ENCODE measurements around the gene HDAC11. TPM values are rescaled to one million over a fixed set of nuclear protein-coding genes. Genes with fewer than 3 reads are reported as not detected.

HDAC11 gene
- total RNA-seq, 1 experiment from 2014 or later, result 12.0 TPM

DNA sequence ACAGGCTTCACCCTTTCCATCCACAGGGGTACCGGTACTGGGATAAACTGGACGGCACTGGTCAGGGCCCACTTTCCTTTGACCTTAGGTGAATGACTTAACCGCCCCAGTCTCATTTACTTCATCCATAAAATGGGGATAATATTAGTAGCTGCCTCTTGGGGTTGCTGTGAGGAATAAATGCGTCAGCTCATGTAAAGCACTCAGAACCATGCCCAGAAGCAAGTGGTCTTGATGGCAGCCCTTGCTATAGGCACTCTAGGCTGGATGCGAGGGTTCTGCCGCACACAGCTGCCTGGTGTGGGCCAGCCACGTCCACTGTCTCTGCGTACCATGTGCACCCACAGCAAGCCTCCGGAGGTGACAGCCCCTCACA is 36.6 kb downstream of the HDAC11 start:
- no peak overlapping the region for H3K27ac Mint-ChIP-seq
- DNase-seq (ENCODE audit: low spot score) (no peak), ATAC-seq (no peak)
- POLR2A ChIA-PET, result no interaction called here
- CTCF ChIA-PET, result interaction anchor here (1.9 to 2.3 kb wide), 2 partner anchors 21 to 132 kb away, joined by 9 to 11 read pairs; no protein-coding TSS in a partner anchor
- H3K4me1 Mint-ChIP-seq, result peaks cover 3% of the 10 kb centered on the region; the same call in 1 of the 2 replicates
- H3K36me3 Mint-ChIP-seq, result peaks cover 4% of the 10 kb centered on the region
- TF ChIP-seq NR3C1 (CRISPR knock-in tag; conservative IDR thresholded peaks at IDR 0.05; ENCODE audit: low read depth) (no peak), NFATC4 (CRISPR knock-in tag; IDR thresholded peaks at IDR 0.05) (no peak), CREB1 (CRISPR knock-in tag; IDR thresholded peaks at IDR 0.05) (no peak)
- H3K4me3 Mint-ChIP-seq, result no peak overlapping the region
- no peaks in the 10 kb centered on the region; the same call in none of the 2 replicates for H3K27me3 Mint-ChIP-seq (ENCODE audit: low read depth)
- H3K9me3 Mint-ChIP-seq, result peaks cover 7% of the 10 kb centered on the region

DNA sequence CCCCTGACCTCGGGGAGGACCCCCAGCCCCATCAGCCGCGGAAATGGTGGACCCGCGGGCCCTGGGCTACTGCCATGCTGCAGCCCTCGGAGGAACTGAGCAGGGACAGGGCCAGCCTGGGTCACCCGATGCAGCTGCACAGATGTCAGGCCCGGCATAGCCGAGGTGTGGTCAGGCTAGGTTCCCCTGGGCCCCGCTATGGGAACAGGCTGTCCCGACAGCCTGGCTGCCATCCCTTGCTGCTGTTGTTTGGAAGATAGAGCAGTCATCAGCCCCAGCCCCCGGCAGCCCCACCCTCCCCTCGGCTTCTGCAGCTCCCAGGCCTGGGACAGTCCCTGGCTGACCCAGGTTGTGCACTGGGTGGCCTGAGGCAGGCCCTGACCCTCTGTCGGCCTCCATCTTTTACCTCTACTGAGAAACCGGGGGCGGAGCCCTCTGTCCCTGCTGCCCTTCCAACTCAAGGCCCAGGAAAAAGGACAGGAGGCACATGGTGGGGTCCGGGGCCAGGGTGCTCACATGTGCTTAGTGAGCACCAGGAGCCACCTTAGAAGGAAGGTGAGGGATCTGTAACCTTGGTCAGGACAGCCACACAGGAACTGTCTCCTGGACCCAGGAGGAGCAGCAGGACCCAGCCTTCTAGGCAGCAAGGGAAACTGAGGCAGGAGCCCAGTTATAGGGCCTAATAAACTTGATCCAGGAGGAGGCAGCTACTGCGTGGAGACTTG is 37.3 kb downstream of the HDAC11 start:
- DNase-seq (ENCODE audit: low spot score) (no peak), ATAC-seq (no peak)
- H3K9me3 Mint-ChIP-seq, result peaks cover 12% of the 10 kb centered on the region
- peaks cover 5% of the 10 kb centered on the region for H3K36me3 Mint-ChIP-seq
- H3K27me3 Mint-ChIP-seq (ENCODE audit: low read depth), result no peaks in the 10 kb centered on the region; the same call in none of the 2 replicates
- no peak for TF ChIP-seq MXD4 (CRISPR knock-in tag; IDR thresholded peaks at IDR 0.05; ENCODE audit: borderline replicate concordance)
- TF ChIP-seq GTF2I (CRISPR knock-in tag; conservative IDR thresholded peaks at IDR 0.05), result no peak
- TF ChIP-seq SMAD3 (CRISPR knock-in tag; IDR thresholded peaks at IDR 0.05; ENCODE audit: borderline replicate concordance), result no peak
- TF ChIP-seq TEAD1 (CRISPR knock-in tag; IDR thresholded peaks at IDR 0.05), result no peak
- no peak for TF ChIP-seq IRF2 (CRISPR knock-in tag; IDR thresholded peaks at IDR 0.05; ENCODE audit: borderline replicate concordance, low read depth)
- TF ChIP-seq ZNF219 (CRISPR knock-in tag; IDR thresholded peaks at IDR 0.05; ENCODE audit: borderline replicate concordance), result no peak
- TF ChIP-seq, protein P1, sequence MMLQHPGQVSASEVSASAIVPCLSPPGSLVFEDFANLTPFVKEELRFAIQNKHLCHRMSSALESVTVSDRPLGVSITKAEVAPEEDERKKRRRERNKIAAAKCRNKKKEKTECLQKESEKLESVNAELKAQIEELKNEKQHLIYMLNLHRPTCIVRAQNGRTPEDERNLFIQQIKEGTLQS (CRISPR knock-in tag; conservative IDR thresholded peaks at IDR 0.05), result no peak
- TF ChIP-seq, protein P2, sequence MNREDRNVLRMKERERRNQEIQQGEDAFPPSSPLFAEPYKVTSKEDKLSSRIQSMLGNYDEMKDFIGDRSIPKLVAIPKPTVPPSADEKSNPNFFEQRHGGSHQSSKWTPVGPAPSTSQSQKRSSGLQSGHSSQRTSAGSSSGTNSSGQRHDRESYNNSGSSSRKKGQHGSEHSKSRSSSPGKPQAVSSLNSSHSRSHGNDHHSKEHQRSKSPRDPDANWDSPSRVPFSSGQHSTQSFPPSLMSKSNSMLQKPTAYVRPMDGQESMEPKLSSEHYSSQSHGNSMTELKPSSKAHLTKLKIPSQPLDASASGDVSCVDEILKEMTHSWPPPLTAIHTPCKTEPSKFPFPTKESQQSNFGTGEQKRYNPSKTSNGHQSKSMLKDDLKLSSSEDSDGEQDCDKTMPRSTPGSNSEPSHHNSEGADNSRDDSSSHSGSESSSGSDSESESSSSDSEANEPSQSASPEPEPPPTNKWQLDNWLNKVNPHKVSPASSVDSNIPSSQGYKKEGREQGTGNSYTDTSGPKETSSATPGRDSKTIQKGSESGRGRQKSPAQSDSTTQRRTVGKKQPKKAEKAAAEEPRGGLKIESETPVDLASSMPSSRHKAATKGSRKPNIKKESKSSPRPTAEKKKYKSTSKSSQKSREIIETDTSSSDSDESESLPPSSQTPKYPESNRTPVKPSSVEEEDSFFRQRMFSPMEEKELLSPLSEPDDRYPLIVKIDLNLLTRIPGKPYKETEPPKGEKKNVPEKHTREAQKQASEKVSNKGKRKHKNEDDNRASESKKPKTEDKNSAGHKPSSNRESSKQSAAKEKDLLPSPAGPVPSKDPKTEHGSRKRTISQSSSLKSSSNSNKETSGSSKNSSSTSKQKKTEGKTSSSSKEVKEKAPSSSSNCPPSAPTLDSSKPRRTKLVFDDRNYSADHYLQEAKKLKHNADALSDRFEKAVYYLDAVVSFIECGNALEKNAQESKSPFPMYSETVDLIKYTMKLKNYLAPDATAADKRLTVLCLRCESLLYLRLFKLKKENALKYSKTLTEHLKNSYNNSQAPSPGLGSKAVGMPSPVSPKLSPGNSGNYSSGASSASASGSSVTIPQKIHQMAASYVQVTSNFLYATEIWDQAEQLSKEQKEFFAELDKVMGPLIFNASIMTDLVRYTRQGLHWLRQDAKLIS (CRISPR knock-in tag; IDR thresholded peaks at IDR 0.05; ENCODE audit: borderline replicate concordance), result no peak
- no peak for TF ChIP-seq TCF7 (CRISPR knock-in tag; IDR thresholded peaks at IDR 0.05; ENCODE audit: low read depth)
- no peak for TF ChIP-seq RORB (CRISPR knock-in tag; IDR thresholded peaks at IDR 0.05)
- TF ChIP-seq, protein P3, sequence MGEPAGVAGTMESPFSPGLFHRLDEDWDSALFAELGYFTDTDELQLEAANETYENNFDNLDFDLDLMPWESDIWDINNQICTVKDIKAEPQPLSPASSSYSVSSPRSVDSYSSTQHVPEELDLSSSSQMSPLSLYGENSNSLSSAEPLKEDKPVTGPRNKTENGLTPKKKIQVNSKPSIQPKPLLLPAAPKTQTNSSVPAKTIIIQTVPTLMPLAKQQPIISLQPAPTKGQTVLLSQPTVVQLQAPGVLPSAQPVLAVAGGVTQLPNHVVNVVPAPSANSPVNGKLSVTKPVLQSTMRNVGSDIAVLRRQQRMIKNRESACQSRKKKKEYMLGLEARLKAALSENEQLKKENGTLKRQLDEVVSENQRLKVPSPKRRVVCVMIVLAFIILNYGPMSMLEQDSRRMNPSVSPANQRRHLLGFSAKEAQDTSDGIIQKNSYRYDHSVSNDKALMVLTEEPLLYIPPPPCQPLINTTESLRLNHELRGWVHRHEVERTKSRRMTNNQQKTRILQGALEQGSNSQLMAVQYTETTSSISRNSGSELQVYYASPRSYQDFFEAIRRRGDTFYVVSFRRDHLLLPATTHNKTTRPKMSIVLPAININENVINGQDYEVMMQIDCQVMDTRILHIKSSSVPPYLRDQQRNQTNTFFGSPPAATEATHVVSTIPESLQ (CRISPR knock-in tag; IDR thresholded peaks at IDR 0.05), result no peak
- TF ChIP-seq ZNF671 (CRISPR knock-in tag; IDR thresholded peaks at IDR 0.05), result no peak
- TF ChIP-seq, protein P4, sequence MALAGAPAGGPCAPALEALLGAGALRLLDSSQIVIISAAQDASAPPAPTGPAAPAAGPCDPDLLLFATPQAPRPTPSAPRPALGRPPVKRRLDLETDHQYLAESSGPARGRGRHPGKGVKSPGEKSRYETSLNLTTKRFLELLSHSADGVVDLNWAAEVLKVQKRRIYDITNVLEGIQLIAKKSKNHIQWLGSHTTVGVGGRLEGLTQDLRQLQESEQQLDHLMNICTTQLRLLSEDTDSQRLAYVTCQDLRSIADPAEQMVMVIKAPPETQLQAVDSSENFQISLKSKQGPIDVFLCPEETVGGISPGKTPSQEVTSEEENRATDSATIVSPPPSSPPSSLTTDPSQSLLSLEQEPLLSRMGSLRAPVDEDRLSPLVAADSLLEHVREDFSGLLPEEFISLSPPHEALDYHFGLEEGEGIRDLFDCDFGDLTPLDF (CRISPR knock-in tag; IDR thresholded peaks at IDR 0.05), result no peak
- CTCF ChIA-PET, result interaction anchor here (1.9 kb wide), 1 partner anchor 131 kb away, joined by 9 read pairs; no protein-coding TSS in a partner anchor
- H3K27ac Mint-ChIP-seq, result no peak overlapping the region
- POLR2A ChIA-PET, result no interaction called here
- H3K4me1 Mint-ChIP-seq, result peaks cover 3% of the 10 kb centered on the region; the same call in 1 of the 2 replicates
- H3K4me3 Mint-ChIP-seq, result no peak overlapping the region
